HEK293 (cell line): ENCODE data around the gene AMBRA1.
A peak's percentile ranks its signal among the peaks of the same experiment; 100 is the strongest.

Experiments
- PATZ1 ChIP-seq: fragments of 450-650 bp; formaldehyde crosslinking; IDR thresholded peaks from 2 replicates; pipeline ENCODE4 v1.5.1; 2016; ENCODE audit warnings: missing biosample characterization, missing genetic modification characterization
- YY1 ChIP-seq: fragments of 450-650 bp; formaldehyde crosslinking; IDR thresholded peaks from 2 replicates; pipeline ENCODE4 v1.5.1; 2018; ENCODE audit warnings: missing biosample characterization, missing genetic modification characterization
- YY2 ChIP-seq: fragments of 450-650 bp; formaldehyde crosslinking; IDR thresholded peaks from 2 replicates; pipeline ENCODE4 v1.5.1; 2016; ENCODE audit warnings: missing biosample characterization, missing genetic modification characterization
- ZIC2 ChIP-seq: fragments of 450-650 bp; formaldehyde crosslinking; IDR thresholded peaks from 2 replicates; pipeline ENCODE4 v1.5.1; 2016; ENCODE audit warnings: missing biosample characterization, missing genetic modification characterization
- ZNF138 ChIP-seq: fragments of 450-650 bp; formaldehyde crosslinking; IDR thresholded peaks from 2 replicates; pipeline ENCODE4 v1.5.1; 2016; ENCODE audit warnings: missing biosample characterization, missing genetic modification characterization, borderline replicate concordance
- ZNF24 ChIP-seq: fragments of 450-650 bp; formaldehyde crosslinking; IDR thresholded peaks from 2 replicates; pipeline ENCODE4 v1.5.1; 2016; ENCODE audit warnings: missing biosample characterization, missing genetic modification characterization
- ZNF354C ChIP-seq: fragments of 450-650 bp; formaldehyde crosslinking; IDR thresholded peaks from 2 replicates; pipeline ENCODE4 v1.5.1; 2016; ENCODE audit warnings: missing biosample characterization, missing genetic modification characterization, low read depth, borderline replicate concordance
- ZNF362 ChIP-seq: fragments of 450-650 bp; formaldehyde crosslinking; IDR thresholded peaks from 2 replicates; pipeline ENCODE4 v1.5.1; 2016; ENCODE audit warnings: missing biosample characterization, missing genetic modification characterization
- ZNF404 ChIP-seq: fragments of 450-650 bp; formaldehyde crosslinking; IDR thresholded peaks from 2 replicates; pipeline ENCODE4 v1.5.1; 2017; ENCODE audit warnings: missing biosample characterization, missing genetic modification characterization
- ZNF416 ChIP-seq: fragments of 450-650 bp; formaldehyde crosslinking; IDR thresholded peaks from 2 replicates; pipeline ENCODE4 v1.5.1; 2016; ENCODE audit warnings: missing biosample characterization, missing genetic modification characterization
- ZNF48 ChIP-seq: fragments of 450-650 bp; formaldehyde crosslinking; IDR thresholded peaks from 2 replicates; pipeline ENCODE4 v1.5.1; 2016; ENCODE audit warnings: missing biosample characterization, missing genetic modification characterization
- ZNF530 ChIP-seq: fragments of 450-650 bp; formaldehyde crosslinking; IDR thresholded peaks from 2 replicates; pipeline ENCODE4 v1.5.1; 2016; ENCODE audit warnings: low read depth, missing biosample characterization, missing genetic modification characterization
- ZNF548 ChIP-seq: fragments of 450-650 bp; formaldehyde crosslinking; IDR thresholded peaks from 2 replicates; pipeline ENCODE4 v1.5.1; 2016; ENCODE audit warnings: missing biosample characterization, missing genetic modification characterization
- ZNF629 ChIP-seq: fragments of 450-650 bp; formaldehyde crosslinking; IDR thresholded peaks from 2 replicates; pipeline ENCODE4 v1.5.1; 2017; ENCODE audit warnings: missing biosample characterization, missing genetic modification characterization
- ZNF658 ChIP-seq: fragments of 450-650 bp; formaldehyde crosslinking; IDR thresholded peaks from 2 replicates; pipeline ENCODE4; 2016; ENCODE audit warnings: missing biosample characterization, missing genetic modification characterization
- ZNF677 ChIP-seq: fragments of 450-650 bp; IDR thresholded peaks from 2 replicates; pipeline ENCODE4 v1.5.0; 2018; ENCODE audit warnings: missing biosample characterization, mild to moderate bottlenecking, missing genetic modification characterization, moderate library complexity
- ZNF692 ChIP-seq: fragments of 450-650 bp; formaldehyde crosslinking; IDR thresholded peaks from 2 replicates; pipeline ENCODE4 v1.5.1; 2016; ENCODE audit warnings: missing biosample characterization, missing genetic modification characterization
- TF ChIP-seq, protein P1 (sequence below): fragments of 450-650 bp; formaldehyde crosslinking; IDR thresholded peaks from 2 replicates; pipeline ENCODE4 v1.5.1; 2016; ENCODE audit warnings: missing biosample characterization, missing genetic modification characterization
- TF ChIP-seq, protein P2 (sequence below): fragments of 450-650 bp; formaldehyde crosslinking; IDR thresholded peaks from 2 replicates; pipeline ENCODE4 v1.5.1; 2016; ENCODE audit warnings: missing biosample characterization, missing genetic modification characterization
- TF ChIP-seq, protein P3 (sequence below): fragments of 450-650 bp; formaldehyde crosslinking; IDR thresholded peaks from 2 replicates; pipeline ENCODE4 v1.5.1; 2017; ENCODE audit warnings: missing biosample characterization, missing genetic modification characterization
- TF ChIP-seq, protein P4 (sequence below): fragments of 450-650 bp; formaldehyde crosslinking; IDR thresholded peaks from 2 replicates; pipeline ENCODE4 v1.5.1; 2016; ENCODE audit warnings: missing biosample characterization, missing genetic modification characterization
- TF ChIP-seq, protein P5 (sequence below): fragments of 450-650 bp; formaldehyde crosslinking; IDR thresholded peaks from 2 replicates; pipeline ENCODE4 v1.5.1; 2016; ENCODE audit warnings: missing biosample characterization, missing genetic modification characterization, borderline replicate concordance

The AMBRA1 gene

GRCh38 chr11:46617134-46617971 lies 23.5 kb upstream of the AMBRA1 start, which contains the start of the genes ATG13 and HARBI1 (continued):
- TF ChIP-seq, protein P1, sequence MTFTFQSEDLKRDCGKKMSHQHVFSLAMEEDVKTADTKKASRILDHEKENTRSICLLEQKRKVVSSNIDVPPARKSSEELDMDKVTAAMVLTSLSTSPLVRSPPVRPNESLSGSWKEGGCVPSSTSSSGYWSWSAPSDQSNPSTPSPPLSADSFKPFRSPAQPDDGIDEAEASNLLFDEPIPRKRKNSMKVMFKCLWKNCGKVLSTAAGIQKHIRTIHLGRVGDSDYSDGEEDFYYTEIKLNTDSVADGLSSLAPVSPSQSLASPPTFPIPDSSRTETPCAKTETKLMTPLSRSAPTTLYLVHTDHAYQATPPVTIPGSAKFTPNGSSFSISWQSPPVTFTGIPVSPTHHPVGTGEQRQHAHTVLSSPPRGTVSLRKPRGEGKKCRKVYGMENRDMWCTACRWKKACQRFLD (tag by site-specific recombination): no peak
- TF ChIP-seq ZNF548: no peak
- TF ChIP-seq ZNF362: no peak
- TF ChIP-seq ZNF404: no peak
- peak; percentile 50; the same call in 1 of the 2 replicates for TF ChIP-seq ZNF692
- peak; percentile 92 for TF ChIP-seq PATZ1 (tag by site-specific recombination)
- no peak; the same call in 1 of the 2 replicates for TF ChIP-seq ZNF24 (tag by site-specific recombination)
- TF ChIP-seq ZNF416 (tag by site-specific recombination): no peak
- no peak for TF ChIP-seq ZNF48 (tag by site-specific recombination)
- TF ChIP-seq YY1 (tag by site-specific recombination): peak; percentile 82
- TF ChIP-seq ZIC2: peak; percentile 53
- TF ChIP-seq ZNF530 (tag by site-specific recombination): no peak
- peak; percentile 46; the same call in 1 of the 2 replicates for TF ChIP-seq ZNF629
- TF ChIP-seq ZNF658 (tag by site-specific recombination): no peak
- TF ChIP-seq YY2 (tag by site-specific recombination): peak; percentile 77; the same call in 1 of the 2 replicates
- no peak for TF ChIP-seq ZNF138 (tag by site-specific recombination)
- TF ChIP-seq, protein P2, sequence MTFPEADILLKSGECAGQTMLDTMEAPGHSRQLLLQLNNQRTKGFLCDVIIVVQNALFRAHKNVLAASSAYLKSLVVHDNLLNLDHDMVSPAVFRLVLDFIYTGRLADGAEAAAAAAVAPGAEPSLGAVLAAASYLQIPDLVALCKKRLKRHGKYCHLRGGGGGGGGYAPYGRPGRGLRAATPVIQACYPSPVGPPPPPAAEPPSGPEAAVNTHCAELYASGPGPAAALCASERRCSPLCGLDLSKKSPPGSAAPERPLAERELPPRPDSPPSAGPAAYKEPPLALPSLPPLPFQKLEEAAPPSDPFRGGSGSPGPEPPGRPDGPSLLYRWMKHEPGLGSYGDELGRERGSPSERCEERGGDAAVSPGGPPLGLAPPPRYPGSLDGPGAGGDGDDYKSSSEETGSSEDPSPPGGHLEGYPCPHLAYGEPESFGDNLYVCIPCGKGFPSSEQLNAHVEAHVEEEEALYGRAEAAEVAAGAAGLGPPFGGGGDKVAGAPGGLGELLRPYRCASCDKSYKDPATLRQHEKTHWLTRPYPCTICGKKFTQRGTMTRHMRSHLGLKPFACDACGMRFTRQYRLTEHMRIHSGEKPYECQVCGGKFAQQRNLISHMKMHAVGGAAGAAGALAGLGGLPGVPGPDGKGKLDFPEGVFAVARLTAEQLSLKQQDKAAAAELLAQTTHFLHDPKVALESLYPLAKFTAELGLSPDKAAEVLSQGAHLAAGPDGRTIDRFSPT: peak; percentile 44; the same call in 1 of the 2 replicates
- TF ChIP-seq, protein P3, sequence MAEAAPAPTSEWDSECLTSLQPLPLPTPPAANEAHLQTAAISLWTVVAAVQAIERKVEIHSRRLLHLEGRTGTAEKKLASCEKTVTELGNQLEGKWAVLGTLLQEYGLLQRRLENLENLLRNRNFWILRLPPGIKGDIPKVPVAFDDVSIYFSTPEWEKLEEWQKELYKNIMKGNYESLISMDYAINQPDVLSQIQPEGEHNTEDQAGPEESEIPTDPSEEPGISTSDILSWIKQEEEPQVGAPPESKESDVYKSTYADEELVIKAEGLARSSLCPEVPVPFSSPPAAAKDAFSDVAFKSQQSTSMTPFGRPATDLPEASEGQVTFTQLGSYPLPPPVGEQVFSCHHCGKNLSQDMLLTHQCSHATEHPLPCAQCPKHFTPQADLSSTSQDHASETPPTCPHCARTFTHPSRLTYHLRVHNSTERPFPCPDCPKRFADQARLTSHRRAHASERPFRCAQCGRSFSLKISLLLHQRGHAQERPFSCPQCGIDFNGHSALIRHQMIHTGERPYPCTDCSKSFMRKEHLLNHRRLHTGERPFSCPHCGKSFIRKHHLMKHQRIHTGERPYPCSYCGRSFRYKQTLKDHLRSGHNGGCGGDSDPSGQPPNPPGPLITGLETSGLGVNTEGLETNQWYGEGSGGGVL (tag by site-specific recombination): peak; percentile 60
- TF ChIP-seq, protein P4, sequence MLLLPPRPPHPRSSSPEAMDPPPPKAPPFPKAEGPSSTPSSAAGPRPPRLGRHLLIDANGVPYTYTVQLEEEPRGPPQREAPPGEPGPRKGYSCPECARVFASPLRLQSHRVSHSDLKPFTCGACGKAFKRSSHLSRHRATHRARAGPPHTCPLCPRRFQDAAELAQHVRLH: 0 out of 2 replicates have a peak, but pooled peaks have one; percentile 43
- no peak for TF ChIP-seq ZNF677 (tag by site-specific recombination)
- TF ChIP-seq ZNF354C (tag by site-specific recombination): no peak
- TF ChIP-seq, protein P5, sequence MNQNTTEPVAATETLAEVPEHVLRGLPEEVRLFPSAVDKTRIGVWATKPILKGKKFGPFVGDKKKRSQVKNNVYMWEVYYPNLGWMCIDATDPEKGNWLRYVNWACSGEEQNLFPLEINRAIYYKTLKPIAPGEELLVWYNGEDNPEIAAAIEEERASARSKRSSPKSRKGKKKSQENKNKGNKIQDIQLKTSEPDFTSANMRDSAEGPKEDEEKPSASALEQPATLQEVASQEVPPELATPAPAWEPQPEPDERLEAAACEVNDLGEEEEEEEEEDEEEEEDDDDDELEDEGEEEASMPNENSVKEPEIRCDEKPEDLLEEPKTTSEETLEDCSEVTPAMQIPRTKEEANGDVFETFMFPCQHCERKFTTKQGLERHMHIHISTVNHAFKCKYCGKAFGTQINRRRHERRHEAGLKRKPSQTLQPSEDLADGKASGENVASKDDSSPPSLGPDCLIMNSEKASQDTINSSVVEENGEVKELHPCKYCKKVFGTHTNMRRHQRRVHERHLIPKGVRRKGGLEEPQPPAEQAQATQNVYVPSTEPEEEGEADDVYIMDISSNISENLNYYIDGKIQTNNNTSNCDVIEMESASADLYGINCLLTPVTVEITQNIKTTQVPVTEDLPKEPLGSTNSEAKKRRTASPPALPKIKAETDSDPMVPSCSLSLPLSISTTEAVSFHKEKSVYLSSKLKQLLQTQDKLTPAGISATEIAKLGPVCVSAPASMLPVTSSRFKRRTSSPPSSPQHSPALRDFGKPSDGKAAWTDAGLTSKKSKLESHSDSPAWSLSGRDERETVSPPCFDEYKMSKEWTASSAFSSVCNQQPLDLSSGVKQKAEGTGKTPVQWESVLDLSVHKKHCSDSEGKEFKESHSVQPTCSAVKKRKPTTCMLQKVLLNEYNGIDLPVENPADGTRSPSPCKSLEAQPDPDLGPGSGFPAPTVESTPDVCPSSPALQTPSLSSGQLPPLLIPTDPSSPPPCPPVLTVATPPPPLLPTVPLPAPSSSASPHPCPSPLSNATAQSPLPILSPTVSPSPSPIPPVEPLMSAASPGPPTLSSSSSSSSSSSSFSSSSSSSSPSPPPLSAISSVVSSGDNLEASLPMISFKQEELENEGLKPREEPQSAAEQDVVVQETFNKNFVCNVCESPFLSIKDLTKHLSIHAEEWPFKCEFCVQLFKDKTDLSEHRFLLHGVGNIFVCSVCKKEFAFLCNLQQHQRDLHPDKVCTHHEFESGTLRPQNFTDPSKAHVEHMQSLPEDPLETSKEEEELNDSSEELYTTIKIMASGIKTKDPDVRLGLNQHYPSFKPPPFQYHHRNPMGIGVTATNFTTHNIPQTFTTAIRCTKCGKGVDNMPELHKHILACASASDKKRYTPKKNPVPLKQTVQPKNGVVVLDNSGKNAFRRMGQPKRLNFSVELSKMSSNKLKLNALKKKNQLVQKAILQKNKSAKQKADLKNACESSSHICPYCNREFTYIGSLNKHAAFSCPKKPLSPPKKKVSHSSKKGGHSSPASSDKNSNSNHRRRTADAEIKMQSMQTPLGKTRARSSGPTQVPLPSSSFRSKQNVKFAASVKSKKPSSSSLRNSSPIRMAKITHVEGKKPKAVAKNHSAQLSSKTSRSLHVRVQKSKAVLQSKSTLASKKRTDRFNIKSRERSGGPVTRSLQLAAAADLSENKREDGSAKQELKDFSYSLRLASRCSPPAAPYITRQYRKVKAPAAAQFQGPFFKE (tag by site-specific recombination): no peak
